Nasal cavity respiratory epithelium epithelial cell of viscerocranial mucosa (primary cell): Measurements from ENCODE around the gene FER1L5. TPM values are rescaled to one million over a fixed set of nuclear protein-coding genes. Genes with fewer than 3 reads are reported as not detected.

Experiments used
- total RNA-seq: library from RNA; depleted of rRNA; stranded (reverse); fragments of >200 nt; gene quantifications from 2 replicates; pipeline ENCODE4 v1.2.3, GENCODE V29; 2014

FER1L5 gene
- total RNA-seq = under 0.01 TPM in 2 replicates

GRCh38 chr2:96642564-96643360, at the start of gene FER1L5:
FER1L5 (plus strand) TSS chr2:96642764; CDS start chr2:96642837, 73 bp downstream.

GRCh38 chr2:96638144-96639121, 4.1 kb upstream of the FER1L5 start, which contains the start of gene KANSL3:
KANSL3 (minus strand) TSS chr2:96638312; CDS start chr2:96637135, 1,177 bp downstream.

GRCh38 chr2:96739633-96740428, 97.3 kb downstream of the FER1L5 start, which contains the start of gene LMAN2L:
LMAN2L (minus strand) TSS chr2:96740064; CDS start chr2:96740040, 24 bp downstream.

Other genes with a start within 250 kb of the FER1L5 start
- gene NEURL3, start 137.4 kb upstream of the FER1L5 start, total RNA-seq = 0.50 TPM in 1 of 2 replicates, not detected in the other
- gene ARID5A, start 106.0 kb upstream of the FER1L5 start, total RNA-seq = 4.1 and 8.5 TPM in 2 replicates
- 24.9 and 36.7 TPM in 2 replicates for gene KANSL3, start 4.5 kb upstream of the FER1L5 start, total RNA-seq
- 14.4 and 25.3 TPM in 2 replicates for gene LMAN2L, start 97.3 kb downstream of the FER1L5 start, total RNA-seq
- 6.2 and 13.0 TPM in 2 replicates for gene CNNM4, start 118.1 kb downstream of the FER1L5 start, total RNA-seq
- gene CNNM3, start 173.5 kb downstream of the FER1L5 start, total RNA-seq = 12.3 and 12.7 TPM in 2 replicates
- 0.34 and 1.7 TPM in 2 replicates for gene ANKRD23, start 201.3 kb downstream of the FER1L5 start, total RNA-seq
- 4.8 TPM in 2 replicates for gene ANKRD39, start 215.3 kb downstream of the FER1L5 start, total RNA-seq
- gene SEMA4C, start 227.3 kb downstream of the FER1L5 start, total RNA-seq = 10.3 and 17.4 TPM in 2 replicates